ENCODE data around the gene ENTPD8. TPM values are rescaled to one million over a fixed set of nuclear protein-coding genes. Genes with fewer than 3 reads are reported as not detected.

ENTPD8 gene
- total RNA-seq, 2 experiments from 2014 or later = not detected

DNA sequence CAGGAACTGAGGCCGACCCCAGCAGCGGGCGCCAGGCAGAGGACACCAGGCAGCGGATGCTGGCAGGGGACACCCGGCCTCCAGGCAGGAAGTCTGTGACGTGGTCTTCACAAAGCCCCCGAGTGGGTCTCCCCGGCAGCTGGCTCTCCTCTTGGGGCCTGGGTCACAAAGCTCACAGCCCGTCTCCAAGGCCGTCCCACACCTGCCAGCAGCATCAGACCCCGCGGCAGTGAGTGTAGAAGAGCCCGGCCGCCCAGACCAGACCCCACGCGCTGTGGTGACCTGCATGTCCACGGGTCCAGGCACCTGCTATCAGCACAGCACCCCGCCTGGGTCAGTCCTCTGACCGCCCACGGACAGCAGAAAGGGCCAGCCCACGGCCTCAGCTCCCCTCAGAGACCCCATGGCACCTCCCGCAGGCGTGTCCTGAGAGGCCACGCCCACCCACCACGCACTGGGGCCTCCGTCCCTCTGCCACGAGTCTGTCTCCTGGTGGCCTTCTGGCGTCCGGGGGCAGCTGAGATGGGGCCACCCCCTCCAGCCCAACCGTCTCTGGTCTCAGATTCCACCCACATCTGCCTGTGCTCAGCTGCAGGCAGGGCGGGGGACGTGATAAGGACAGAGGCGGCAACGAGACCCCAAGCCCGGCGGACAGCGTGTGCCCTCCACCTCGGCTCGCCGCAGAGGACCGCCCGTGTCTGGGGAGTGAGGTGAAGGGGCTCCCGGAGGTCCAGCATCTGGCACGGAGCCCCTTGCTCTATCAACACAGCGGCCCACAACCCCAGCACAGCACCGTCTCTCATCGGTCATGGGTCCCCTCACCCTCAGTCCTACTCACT lies 52.3 kb downstream of the ENTPD8 start:
- no peaks in the 10 kb centered on the region for H3K4me1 ChIP-seq (ENCODE audit: insufficient read depth, low read length, poor library complexity, severe bottlenecking)
- no peaks in the 10 kb centered on the region for H4K20me1 ChIP-seq (ENCODE audit: insufficient read depth, low read length)
- no peak overlapping the region for H2AFZ ChIP-seq (ENCODE audit: low read length)
- H3K36me3 ChIP-seq (ENCODE audit: insufficient read depth, low read length) = no peaks in the 10 kb centered on the region
- no peaks in the 10 kb centered on the region for H3K9me3 ChIP-seq (ENCODE audit: low read length)
- H3K4me2 ChIP-seq (ENCODE audit: low read length) = no peak overlapping the region
- POLR2A ChIA-PET = no interaction called here
- CTCF ChIA-PET (ENCODE audit: unreplicated experiment) = no interaction called here
- H3K79me2 ChIP-seq (ENCODE audit: insufficient read depth, low read depth, low read length) = no peaks in the 10 kb centered on the region
- H3K27ac ChIP-seq (ENCODE audit: low read depth, low read length, poor library complexity, severe bottlenecking) = no peak overlapping the region
- intact Hi-C loops (cut with micrococcal nuclease; ENCODE audit: unreplicated experiment) = no loop called here
- no TSS peak for BruUV-seq (replicated peaks)
- no peak for DNase-seq (ENCODE audit: low spot score)
- no peak overlapping the region for H3K4me3 ChIP-seq (ENCODE audit: low read depth, low read length, poor library complexity, severe bottlenecking)
- H3K9me2 ChIP-seq (ENCODE audit: insufficient read depth, low read length) = no peaks in the 10 kb centered on the region
- TF ChIP-seq, protein P1, sequence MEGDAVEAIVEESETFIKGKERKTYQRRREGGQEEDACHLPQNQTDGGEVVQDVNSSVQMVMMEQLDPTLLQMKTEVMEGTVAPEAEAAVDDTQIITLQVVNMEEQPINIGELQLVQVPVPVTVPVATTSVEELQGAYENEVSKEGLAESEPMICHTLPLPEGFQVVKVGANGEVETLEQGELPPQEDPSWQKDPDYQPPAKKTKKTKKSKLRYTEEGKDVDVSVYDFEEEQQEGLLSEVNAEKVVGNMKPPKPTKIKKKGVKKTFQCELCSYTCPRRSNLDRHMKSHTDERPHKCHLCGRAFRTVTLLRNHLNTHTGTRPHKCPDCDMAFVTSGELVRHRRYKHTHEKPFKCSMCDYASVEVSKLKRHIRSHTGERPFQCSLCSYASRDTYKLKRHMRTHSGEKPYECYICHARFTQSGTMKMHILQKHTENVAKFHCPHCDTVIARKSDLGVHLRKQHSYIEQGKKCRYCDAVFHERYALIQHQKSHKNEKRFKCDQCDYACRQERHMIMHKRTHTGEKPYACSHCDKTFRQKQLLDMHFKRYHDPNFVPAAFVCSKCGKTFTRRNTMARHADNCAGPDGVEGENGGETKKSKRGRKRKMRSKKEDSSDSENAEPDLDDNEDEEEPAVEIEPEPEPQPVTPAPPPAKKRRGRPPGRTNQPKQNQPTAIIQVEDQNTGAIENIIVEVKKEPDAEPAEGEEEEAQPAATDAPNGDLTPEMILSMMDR (conservative IDR thresholded peaks at IDR 0.05; ENCODE audit: low read length) = no peak
- TF ChIP-seq EZH2phosphoT487 (IDR thresholded peaks at IDR 0.05; ENCODE audit: borderline replicate concordance, low read depth, low read length) = no peak

- Histone ChIP-seq H3K79me2 (ENCODE audit: insufficient read depth, low read depth, low read length) (no peaks in the 10 kb centered on the region), H2AFZ (ENCODE audit: low read length) (no peak overlapping the region), H3K4me3 (ENCODE audit: low read depth, low read length, poor library complexity, severe bottlenecking) (no peak overlapping the region), H3K4me1 (ENCODE audit: insufficient read depth, low read length, poor library complexity, severe bottlenecking) (no peaks in the 10 kb centered on the region), H3K27ac (ENCODE audit: low read depth, low read length, poor library complexity, severe bottlenecking) (no peak overlapping the region), H3K9me3 (ENCODE audit: low read length) (no peaks in the 10 kb centered on the region), H3K4me2 (ENCODE audit: low read length) (no peak overlapping the region), H3K36me3 (ENCODE audit: insufficient read depth, low read length) (no peaks in the 10 kb centered on the region), H3K9me2 (ENCODE audit: insufficient read depth, low read length) (no peaks in the 10 kb centered on the region), H4K20me1 (ENCODE audit: insufficient read depth, low read length) (no peaks in the 10 kb centered on the region)
- DNase-seq (ENCODE audit: low spot score) = no peak
- TF ChIP-seq, protein P1 (conservative IDR thresholded peaks at IDR 0.05; ENCODE audit: low read length) = no peak
- no peak for TF ChIP-seq EZH2phosphoT487 (IDR thresholded peaks at IDR 0.05; ENCODE audit: borderline replicate concordance, low read depth, low read length)
- POLR2A ChIA-PET = interaction anchor here (0.6 kb wide), 1 partner anchor 1763 kb away, joined by 4 read pairs; no protein-coding TSS in a partner anchor
- CTCF ChIA-PET (ENCODE audit: unreplicated experiment) = no interaction called here
- no TSS peak for BruUV-seq (replicated peaks)
- intact Hi-C loops (cut with micrococcal nuclease; ENCODE audit: unreplicated experiment) = no loop called here
Measured at GRCh38 chr9:137387891-137388560, 53.1 kb downstream of the ENTPD8 start.
